Peyer's patch (tissue), 4 donors: ENCODE measurements around the gene FAM50B.

Experiments used
- CTCF ChIP-seq, 6 experiments: fragments of 450-650 bp in 4 of 6; fragments of 200-600 bp in 2 of 6; sonication (generic) in 1 of 6; IDR thresholded peaks; one replicate each; pipeline ENCODE4 v1.5.1; 2017 to 2019; ENCODE audit warnings: antibody characterized with exemption in 6 of 6, mild to moderate bottlenecking in 3 of 6, moderate library complexity in 1 of 6
- POLR2A ChIP-seq, 2 donors: fragments of 450-650 bp; IDR thresholded peaks; one replicate each; pipeline ENCODE4 v1.5.1; 2017; ENCODE audit warnings: antibody characterized with exemption in 2 of 2, mild to moderate bottlenecking in 2 of 2, moderate library complexity in 2 of 2

GRCh38 chr6:3893917-3894316, 44.7 kb downstream of the FAM50B start:
- TF ChIP-seq CTCF (IDR thresholded peaks at IDR 0.05) (no peak), POLR2A (IDR thresholded peaks at IDR 0.05) (no peak)
